NT2/D1 (cell line): ENCODE measurements around the gene FFAR1.

Source experiments
- DNase-seq: peaks from one replicate; pipeline ENCODE4 v3.0.0-alpha.2; 2011; ENCODE audit warnings: low read depth, low spot score
- H3K27me3 ChIP-seq: 2 replicates; pipeline ENCODE4 v1.6.0; 2011; ENCODE audit warnings: mild to moderate bottlenecking; ENCODE audit not compliant: insufficient read length, insufficient read depth
- H3K36me3 ChIP-seq: 2 replicates; pipeline ENCODE4 v1.6.1; 2011; ENCODE audit warnings: mild to moderate bottlenecking, low read length, mixed read lengths; ENCODE audit not compliant: insufficient read depth, insufficient read length
- H3K4me1 ChIP-seq: 2 replicates; pipeline ENCODE4 v1.5.1; 2011; ENCODE audit not compliant: insufficient read depth, insufficient read length
- H3K4me3 ChIP-seq: 2 replicates; pipeline ENCODE4 v1.5.1; 2011; ENCODE audit warnings: low read depth; ENCODE audit not compliant: insufficient read length
- H3K9ac ChIP-seq: 2 replicates; pipeline ENCODE4 v1.6.0; 2011; ENCODE audit warnings: low read depth; ENCODE audit not compliant: insufficient read length
- H3K9me3 ChIP-seq: 2 replicates; pipeline ENCODE4 v1.5.1; 2011; ENCODE audit warnings: mild to moderate bottlenecking, low read length; ENCODE audit not compliant: insufficient read depth
- SUZ12 ChIP-seq: IDR thresholded peaks from 2 replicates; pipeline ENCODE4 v1.6.1; 2011; ENCODE audit not compliant: insufficient read length, insufficient read depth; ENCODE audit errors: extremely low read depth
- YY1 ChIP-seq: IDR thresholded peaks from 2 replicates; pipeline ENCODE4 v1.6.1; 2011; ENCODE audit not compliant: insufficient read length, insufficient read depth
- ZNF274 ChIP-seq: IDR thresholded peaks from 2 replicates; pipeline ENCODE4 v1.6.1; 2011; ENCODE audit warnings: mild to moderate bottlenecking, low read depth, low read length

Gene FFAR1, protein sequence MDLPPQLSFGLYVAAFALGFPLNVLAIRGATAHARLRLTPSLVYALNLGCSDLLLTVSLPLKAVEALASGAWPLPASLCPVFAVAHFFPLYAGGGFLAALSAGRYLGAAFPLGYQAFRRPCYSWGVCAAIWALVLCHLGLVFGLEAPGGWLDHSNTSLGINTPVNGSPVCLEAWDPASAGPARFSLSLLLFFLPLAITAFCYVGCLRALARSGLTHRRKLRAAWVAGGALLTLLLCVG (N-terminal part only)

DNA sequence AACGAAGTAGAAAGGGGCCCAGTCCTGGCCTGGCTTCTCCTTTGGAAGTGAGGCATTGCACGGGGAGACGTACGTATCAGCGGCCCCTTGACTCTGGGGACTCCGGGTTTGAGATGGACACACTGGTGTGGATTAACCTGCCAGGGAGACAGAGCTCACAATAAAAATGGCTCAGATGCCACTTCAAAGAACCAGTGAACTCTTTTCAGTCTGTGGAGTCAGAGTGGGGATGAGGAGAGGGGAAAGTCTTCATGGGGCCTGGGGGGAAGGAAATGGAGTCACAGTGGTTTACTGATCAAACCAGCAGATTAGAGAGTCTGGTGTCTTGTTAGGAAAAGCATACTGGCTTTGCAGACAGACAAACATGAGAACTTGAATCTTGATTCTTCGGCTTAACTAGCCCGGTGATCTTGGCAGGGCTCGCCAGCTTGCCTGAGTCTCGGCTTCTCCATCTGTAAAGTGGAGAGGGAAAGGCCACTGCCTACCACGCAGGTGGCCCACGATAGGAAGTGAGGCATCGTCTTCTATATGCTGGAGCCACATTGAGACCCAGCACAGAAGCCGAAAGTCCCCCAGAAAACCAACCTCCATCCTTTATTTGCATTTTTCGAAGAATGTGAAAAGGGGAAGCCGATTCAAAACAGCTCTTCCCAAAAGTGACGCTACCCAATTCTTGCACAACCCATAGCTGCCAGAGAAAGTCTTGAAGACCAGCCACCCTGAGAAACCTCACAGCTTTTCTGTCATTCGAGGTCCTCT is at the start of gene FFAR1:
Gene FFAR1 (plus strand): TSS at position 732 of the 759 bp plus-strand sequence. CDS start 3,650 bp downstream, outside the sequence.
- Histone ChIP-seq H3K36me3 (no peaks in the 10 kb centered on the region), H3K9ac (no peak within 1 kb of the TSS), H3K4me3 (no peak within 1 kb of the TSS), H3K4me1 (peaks cover 9% of the 10 kb centered on the region), H3K9me3 (no peaks in the 10 kb centered on the region), H3K27me3 (peaks cover 6% of the 10 kb centered on the region)
- no peak for TF ChIP-seq ZNF274
- DNase-seq, result no peak

DNA sequence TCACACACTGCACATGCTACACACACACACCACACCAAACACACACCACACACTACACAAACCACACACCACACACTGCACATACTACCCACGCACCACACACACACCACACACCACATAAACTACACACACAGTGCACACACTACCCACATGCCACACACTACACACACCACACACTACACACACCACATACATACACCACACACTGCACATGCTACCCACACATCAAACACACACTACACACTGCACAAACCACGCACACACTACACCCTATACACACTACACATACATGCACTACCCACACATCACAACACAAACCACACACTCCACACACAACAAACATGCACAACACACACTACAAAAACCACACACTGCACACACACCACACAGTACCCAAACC is 49.8 kb upstream of the FFAR1 start:
- Histone ChIP-seq H3K27me3 (no peaks in the 10 kb centered on the region), H3K36me3 (no peaks in the 10 kb centered on the region), H3K4me3 (no peak overlapping the region), H3K4me1 (peaks cover 6% of the 10 kb centered on the region), H3K9ac (no peak overlapping the region), H3K9me3 (no peaks in the 10 kb centered on the region)
- DNase-seq, result no peak
- TF ChIP-seq SUZ12, result no peak
- no peak for TF ChIP-seq ZNF274

DNA sequence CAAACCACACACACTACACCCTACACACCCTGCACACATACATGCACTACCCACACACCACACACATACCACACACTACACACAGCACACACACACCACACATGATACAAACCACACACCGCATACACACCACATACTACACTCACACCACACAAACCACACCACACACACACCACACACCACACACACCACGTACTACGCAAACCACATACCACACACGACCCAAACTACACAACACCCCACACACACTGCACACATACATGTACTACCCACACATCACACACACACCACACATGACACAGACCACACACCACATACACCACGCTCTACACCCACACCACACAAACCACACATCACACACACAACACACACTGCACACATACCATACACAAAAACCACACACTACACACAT is 49.1 kb upstream of the FFAR1 start:
- DNase-seq, result no peak
- Histone ChIP-seq H3K9me3 (no peaks in the 10 kb centered on the region), H3K36me3 (no peaks in the 10 kb centered on the region), H3K27me3 (no peaks in the 10 kb centered on the region), H3K4me3 (no peak overlapping the region), H3K9ac (no peak overlapping the region), H3K4me1 (peaks cover 6% of the 10 kb centered on the region)
- TF ChIP-seq ZNF274 (no peak), YY1 (no peak), SUZ12 (no peak)

DNA sequence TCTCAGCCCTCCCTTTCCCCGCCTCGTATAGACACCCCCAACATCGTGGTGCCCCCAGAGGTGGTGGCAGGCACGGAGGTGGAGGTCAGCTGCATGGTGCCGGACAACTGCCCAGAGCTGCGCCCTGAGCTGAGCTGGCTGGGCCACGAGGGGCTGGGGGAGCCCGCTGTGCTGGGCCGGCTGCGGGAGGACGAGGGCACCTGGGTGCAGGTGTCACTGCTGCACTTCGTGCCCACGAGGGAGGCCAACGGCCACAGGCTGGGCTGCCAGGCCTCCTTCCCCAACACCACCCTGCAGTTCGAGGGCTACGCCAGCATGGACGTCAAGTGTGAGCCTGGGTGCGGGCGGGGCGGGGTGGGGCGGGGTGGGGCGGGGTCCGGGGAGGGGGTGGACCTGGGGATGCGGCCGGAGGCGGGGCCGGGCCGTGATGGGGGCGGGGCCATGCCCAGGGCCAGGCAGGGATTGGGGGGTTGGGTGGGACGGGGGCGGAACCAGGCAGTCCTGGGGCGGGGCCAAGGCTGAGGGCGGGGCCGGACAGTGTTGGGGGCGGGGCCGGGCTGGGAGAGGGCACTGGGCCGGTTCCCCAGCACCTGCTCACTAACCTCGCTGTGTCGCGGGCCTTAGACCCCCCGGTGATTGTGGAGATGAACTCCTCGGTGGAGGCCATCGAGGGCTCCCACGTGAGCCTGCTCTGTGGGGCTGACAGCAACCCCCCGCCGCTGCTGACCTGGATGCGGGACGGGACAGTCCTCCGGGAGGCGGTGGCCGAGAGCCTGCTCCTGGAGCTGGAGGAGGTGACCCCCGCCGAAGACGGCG is 48.0 kb upstream of the FFAR1 start:
- DNase-seq, result no peak
- no peak overlapping the region for H3K4me3 ChIP-seq
- no peak for TF ChIP-seq ZNF274
- TF ChIP-seq SUZ12, result no peak
- H3K4me1 ChIP-seq, result peaks cover 6% of the 10 kb centered on the region
- H3K9me3 ChIP-seq, result no peaks in the 10 kb centered on the region
- H3K9ac ChIP-seq, result no peak overlapping the region
- H3K36me3 ChIP-seq, result no peaks in the 10 kb centered on the region
- no peaks in the 10 kb centered on the region for H3K27me3 ChIP-seq

DNA sequence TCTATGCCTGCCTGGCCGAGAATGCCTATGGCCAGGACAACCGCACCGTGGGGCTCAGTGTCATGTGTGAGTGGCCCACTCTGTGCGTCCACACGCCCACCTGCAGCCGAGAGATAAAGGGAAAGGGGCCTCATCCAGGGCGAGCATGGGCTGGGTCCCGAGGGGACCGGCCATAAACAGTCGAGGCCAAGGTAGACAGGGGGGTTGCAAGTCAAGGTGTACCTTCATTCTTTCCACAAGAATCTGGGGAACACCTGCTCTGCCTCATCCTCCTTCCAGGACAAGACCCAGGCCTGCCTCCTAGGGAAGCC is 47.4 kb upstream of the FFAR1 start:
- no peaks in the 10 kb centered on the region for H3K36me3 ChIP-seq
- no peak overlapping the region for H3K4me3 ChIP-seq
- TF ChIP-seq YY1 (no peak), SUZ12 (no peak), ZNF274 (no peak)

DNA sequence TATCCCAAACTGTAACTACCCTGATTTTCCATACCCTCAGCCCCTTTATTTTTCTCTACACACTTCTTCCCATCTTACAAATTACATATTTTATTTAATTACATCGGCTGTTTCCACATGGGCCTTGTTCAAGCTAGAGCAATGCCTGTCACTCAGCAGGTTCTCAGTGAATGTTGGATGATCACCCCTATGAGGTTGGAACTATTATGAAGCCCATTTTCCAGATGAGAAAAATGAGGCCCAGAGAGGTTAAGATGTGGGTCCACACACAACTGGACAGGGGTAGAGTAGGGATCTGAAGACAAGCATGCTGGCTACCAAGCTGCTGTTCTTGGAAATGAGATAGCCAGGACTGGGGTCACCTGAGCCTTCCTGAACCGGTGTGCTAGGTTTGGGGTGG is 45.7 kb upstream of the FFAR1 start:
- no peak for DNase-seq
- TF ChIP-seq YY1 (no peak), ZNF274 (no peak), SUZ12 (no peak)
- peaks cover 13% of the 10 kb centered on the region for H3K4me1 ChIP-seq
- no peaks in the 10 kb centered on the region for H3K9me3 ChIP-seq
- H3K27me3 ChIP-seq, result no peaks in the 10 kb centered on the region
- H3K9ac ChIP-seq, result no peak overlapping the region
- no peak overlapping the region for H3K4me3 ChIP-seq
- no peaks in the 10 kb centered on the region for H3K36me3 ChIP-seq

More for the DNA sequence above, 47.4 kb upstream of the FFAR1 start:
- DNase-seq, result no peak
- no peaks in the 10 kb centered on the region for H3K27me3 ChIP-seq
- H3K9me3 ChIP-seq, result no peaks in the 10 kb centered on the region
- H3K4me1 ChIP-seq, result peaks cover 11% of the 10 kb centered on the region
- H3K9ac ChIP-seq, result no peak overlapping the region

DNA sequence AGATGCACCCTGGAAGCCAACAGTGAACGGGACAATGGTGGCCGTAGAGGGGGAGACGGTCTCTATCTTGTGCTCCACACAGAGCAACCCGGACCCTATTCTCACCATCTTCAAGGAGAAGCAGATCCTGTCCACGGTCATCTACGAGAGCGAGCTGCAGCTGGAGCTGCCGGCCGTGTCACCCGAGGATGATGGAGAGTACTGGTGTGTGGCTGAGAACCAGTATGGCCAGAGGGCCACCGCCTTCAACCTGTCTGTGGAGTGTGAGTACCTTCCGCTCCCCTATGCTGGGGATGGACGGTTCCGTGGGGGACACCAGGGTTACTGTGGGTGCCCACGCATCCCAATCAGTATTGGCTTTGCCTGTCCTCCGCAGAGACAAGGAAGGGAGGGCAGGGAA is 45.3 kb upstream of the FFAR1 start:
- TF ChIP-seq YY1 (no peak), ZNF274 (no peak), SUZ12 (no peak)
- DNase-seq, result no peak
- Histone ChIP-seq H3K9ac (no peak overlapping the region), H3K4me3 (no peak overlapping the region), H3K4me1 (peaks cover 13% of the 10 kb centered on the region), H3K9me3 (no peaks in the 10 kb centered on the region), H3K36me3 (no peaks in the 10 kb centered on the region), H3K27me3 (no peaks in the 10 kb centered on the region)
